Measurements from ENCODE around the gene LPCAT1. TPM values are rescaled to one million over a fixed set of nuclear protein-coding genes. Genes with fewer than 3 reads are reported as not detected.

Gene LPCAT1
- total and polyA plus RNA-seq, 2 experiments from 2014 or later, result 78.0 to 255 TPM

GRCh38 chr5:1521671-1522600, 1.8 kb downstream of the LPCAT1 start:
- peak; percentile 58 for DNase-seq (ENCODE audit: low spot score)

GRCh38 chr5:1520791-1521453, 2.8 kb downstream of the LPCAT1 start:
- H3K27me3 Mint-ChIP-seq (ENCODE audit: insufficient read depth, low read depth, poor library complexity), result peaks cover 30% of the 10 kb centered on the region
- Histone ChIP-seq H2AFZ (no peak overlapping the region), H3K9me2 (ENCODE audit: insufficient read depth) (no peaks in the 10 kb centered on the region), H4K20me1 (replicated peaks; ENCODE audit: insufficient read depth) (peaks cover 25% of the 10 kb centered on the region), H3K4me2 (peak overlapping the region; percentile 96), H3K27ac (ENCODE audit: low read depth) (0 out of 2 replicates have a peak overlapping the region, but pooled peaks have one; percentile 59), H3K4me1 (ENCODE audit: insufficient read depth) (peaks cover 52% of the 10 kb centered on the region), H3F3A (replicated peaks; ENCODE audit: low read depth) (peaks cover 17% of the 10 kb centered on the region), H3K79me2 (replicated peaks; ENCODE audit: insufficient read depth) (peaks cover 74% of the 10 kb centered on the region), H3K27me3 (ENCODE audit: insufficient read depth) (no peaks in the 10 kb centered on the region), H3K36me3 (ENCODE audit: insufficient read depth) (peaks cover 19% of the 10 kb centered on the region), H3K4me3 (peak overlapping the region; percentile 88)
- H3K9me3 Mint-ChIP-seq, result no peaks in the 10 kb centered on the region
- ATAC-seq (no peak), DNase-seq (ENCODE audit: low spot score) (no peak)
- peaks cover 41% of the 10 kb centered on the region for H3K36me3 Mint-ChIP-seq (ENCODE audit: low read depth)
- H3K4me3 Mint-ChIP-seq, result peak overlapping the region; percentile 88
- H3K4me1 Mint-ChIP-seq, result peaks cover 55% of the 10 kb centered on the region
- 0 out of 2 replicates have a peak overlapping the region, but pooled peaks have one; percentile 56 for H3K27ac Mint-ChIP-seq
- TF ChIP-seq ETS1 (IDR thresholded peaks at IDR 0.05), result no peak

More at GRCh38 chr5:1521671-1522600, 1.8 kb downstream of the LPCAT1 start:
- H3K9me2 ChIP-seq (ENCODE audit: insufficient read depth), result no peaks in the 10 kb centered on the region
- H3K4me3 ChIP-seq, result peak overlapping the region; percentile 88
- H3K27me3 ChIP-seq (ENCODE audit: insufficient read depth), result no peaks in the 10 kb centered on the region
- Mint-ChIP-seq H3K36me3 (ENCODE audit: low read depth) (peaks cover 37% of the 10 kb centered on the region), H3K4me3 (peak overlapping the region; percentile 88), H3K4me1 (peaks cover 44% of the 10 kb centered on the region), H3K9me3 (no peaks in the 10 kb centered on the region), H3K27me3 (ENCODE audit: insufficient read depth, low read depth, poor library complexity) (peaks cover 23% of the 10 kb centered on the region), H3K27ac (peak overlapping the region; percentile 71)
- peaks cover 8% of the 10 kb centered on the region for H3F3A ChIP-seq (replicated peaks; ENCODE audit: low read depth)
- H3K36me3 ChIP-seq (ENCODE audit: insufficient read depth), result peaks cover 19% of the 10 kb centered on the region
- no peak overlapping the region for H3K27ac ChIP-seq (ENCODE audit: low read depth)
- H3K79me2 ChIP-seq (replicated peaks; ENCODE audit: insufficient read depth), result peaks cover 64% of the 10 kb centered on the region
- no peak for TF ChIP-seq CREB1 (CRISPR knock-in tag; IDR thresholded peaks at IDR 0.05; ENCODE audit: low read depth)
- TF ChIP-seq POLR2AphosphoS5 (IDR thresholded peaks at IDR 0.05; ENCODE audit: low read depth), result peak; percentile 25; the same call in 1 of the 2 replicates
- peak overlapping the region; percentile 96 for H3K4me2 ChIP-seq
- H2AFZ ChIP-seq, result no peak overlapping the region
- peaks cover 41% of the 10 kb centered on the region for H3K4me1 ChIP-seq (ENCODE audit: insufficient read depth)
- peaks cover 25% of the 10 kb centered on the region for H4K20me1 ChIP-seq (replicated peaks; ENCODE audit: insufficient read depth)
- ATAC-seq, result peak; percentile 14

GRCh38 chr5:1519631-1520210, 4.0 kb downstream of the LPCAT1 start:
- Mint-ChIP-seq H3K9me3 (no peaks in the 10 kb centered on the region), H3K4me3 (peak overlapping the region; percentile 10; the same call in 1 of the 3 replicates), H3K27me3 (ENCODE audit: insufficient read depth, low read depth, poor library complexity) (peaks cover 35% of the 10 kb centered on the region), H3K4me1 (peaks cover 64% of the 10 kb centered on the region), H3K27ac (peak overlapping the region; percentile 85; the same call in 1 of the 2 replicates), H3K36me3 (ENCODE audit: low read depth) (peaks cover 43% of the 10 kb centered on the region)
- no peak overlapping the region for H3K4me2 ChIP-seq
- H3K27me3 ChIP-seq (ENCODE audit: insufficient read depth), result no peaks in the 10 kb centered on the region
- peaks cover 21% of the 10 kb centered on the region for H3F3A ChIP-seq (replicated peaks; ENCODE audit: low read depth)
- peaks cover 55% of the 10 kb centered on the region for H3K4me1 ChIP-seq (ENCODE audit: insufficient read depth)
- peaks cover 25% of the 10 kb centered on the region for H4K20me1 ChIP-seq (replicated peaks; ENCODE audit: insufficient read depth)
- no peak overlapping the region for H3K4me3 ChIP-seq
- peaks cover 78% of the 10 kb centered on the region for H3K79me2 ChIP-seq (replicated peaks; ENCODE audit: insufficient read depth)
- no peak overlapping the region for H2AFZ ChIP-seq
- H3K9me2 ChIP-seq (ENCODE audit: insufficient read depth), result no peaks in the 10 kb centered on the region
- H3K27ac ChIP-seq (ENCODE audit: low read depth), result peak overlapping the region; percentile 66; the same call in 1 of the 2 replicates
- DNase-seq (ENCODE audit: low spot score) (no peak), ATAC-seq (no peak)
- H3K36me3 ChIP-seq (ENCODE audit: insufficient read depth), result peaks cover 19% of the 10 kb centered on the region
- no peak for TF ChIP-seq STAT1 (IDR thresholded peaks at IDR 0.05; ENCODE audit: unreplicated experiment)
- TF ChIP-seq CREB1 (CRISPR knock-in tag; IDR thresholded peaks at IDR 0.05; ENCODE audit: low read depth), result no peak
- no peak for TF ChIP-seq ETS1 (IDR thresholded peaks at IDR 0.05)
- TF ChIP-seq EZH2 (IDR thresholded peaks at IDR 0.05; ENCODE audit: low read depth, unreplicated experiment), result no peak
- TF ChIP-seq ZNF331 (CRISPR knock-in tag; IDR thresholded peaks at IDR 0.05; ENCODE audit: low read depth), result no peak
- TF ChIP-seq REST (IDR thresholded peaks at IDR 0.05; ENCODE audit: unreplicated experiment), result no peak
- no peak for TF ChIP-seq POLR2AphosphoS5 (IDR thresholded peaks at IDR 0.05; ENCODE audit: low read depth)

Measured in GM23338 (cell line).